ENCODE results near the gene ADD1.

Gene ADD1

GRCh38 chr4:2888886-2889285 lies 45.2 kb downstream of the ADD1 start:
- Histone ChIP-seq H3K4me1 (peaks cover 0 to 3% (median 0%) of the 10 kb centered on the region in 4 donors), H3K27me3 (no peaks in the 10 kb centered on the region), H3K9me3 (no peaks in the 10 kb centered on the region), H3K36me3 (peaks cover 2 to 48% (median 38%) of the 10 kb centered on the region in 3 donors), H3K27ac (no peak overlapping the region), H3K4me3 (no peak overlapping the region)
- no peak for DNase-seq
- intact Hi-C loops (cut with DNase I; ENCODE audit: low total_unique reads): no loop called here
- TF ChIP-seq, protein P1, sequence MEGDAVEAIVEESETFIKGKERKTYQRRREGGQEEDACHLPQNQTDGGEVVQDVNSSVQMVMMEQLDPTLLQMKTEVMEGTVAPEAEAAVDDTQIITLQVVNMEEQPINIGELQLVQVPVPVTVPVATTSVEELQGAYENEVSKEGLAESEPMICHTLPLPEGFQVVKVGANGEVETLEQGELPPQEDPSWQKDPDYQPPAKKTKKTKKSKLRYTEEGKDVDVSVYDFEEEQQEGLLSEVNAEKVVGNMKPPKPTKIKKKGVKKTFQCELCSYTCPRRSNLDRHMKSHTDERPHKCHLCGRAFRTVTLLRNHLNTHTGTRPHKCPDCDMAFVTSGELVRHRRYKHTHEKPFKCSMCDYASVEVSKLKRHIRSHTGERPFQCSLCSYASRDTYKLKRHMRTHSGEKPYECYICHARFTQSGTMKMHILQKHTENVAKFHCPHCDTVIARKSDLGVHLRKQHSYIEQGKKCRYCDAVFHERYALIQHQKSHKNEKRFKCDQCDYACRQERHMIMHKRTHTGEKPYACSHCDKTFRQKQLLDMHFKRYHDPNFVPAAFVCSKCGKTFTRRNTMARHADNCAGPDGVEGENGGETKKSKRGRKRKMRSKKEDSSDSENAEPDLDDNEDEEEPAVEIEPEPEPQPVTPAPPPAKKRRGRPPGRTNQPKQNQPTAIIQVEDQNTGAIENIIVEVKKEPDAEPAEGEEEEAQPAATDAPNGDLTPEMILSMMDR (IDR thresholded peaks at IDR 0.05): no peak

GRCh38 chr4:2891294-2891693 lies 47.6 kb downstream of the ADD1 start:
- Histone ChIP-seq H3K9me3 (no peaks in the 10 kb centered on the region), H3K27me3 (no peaks in the 10 kb centered on the region), H3K4me3 (no peak overlapping the region), H3K36me3 (peaks cover 24 to 48% (median 36%) of the 10 kb centered on the region in 3 donors), H3K4me1 (peaks cover 0 to 3% (median 0%) of the 10 kb centered on the region in 4 donors), H3K27ac (no peak overlapping the region)
- TF ChIP-seq, protein P1 (IDR thresholded peaks at IDR 0.05): no peak
- intact Hi-C loops (cut with DNase I; ENCODE audit: low total_unique reads): no loop called here
- no peak for DNase-seq

DNA sequence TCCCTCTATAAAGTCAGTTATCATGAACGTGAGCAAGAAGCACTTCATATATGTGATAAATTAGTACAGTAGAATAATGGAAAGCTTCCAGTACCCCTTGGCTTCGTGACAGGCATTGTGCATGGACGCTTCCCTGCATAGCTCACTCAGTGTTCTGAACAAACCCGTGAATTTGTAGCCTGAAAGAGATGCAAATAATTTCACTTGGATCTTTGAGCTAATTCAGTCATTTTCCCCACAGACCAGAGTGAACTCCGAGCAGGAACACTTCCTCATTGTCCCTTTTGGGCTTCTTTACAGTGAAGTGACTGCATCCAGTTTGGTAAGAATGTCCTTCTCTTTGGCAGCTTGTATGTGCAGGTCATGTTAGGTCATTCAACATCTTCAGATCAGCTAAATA lies 50.1 kb downstream of the ADD1 start:
- DNase-seq: no peak
- peaks cover 43 to 58% (median 45%) of the 10 kb centered on the region in 3 donors for H3K36me3 ChIP-seq
- no peak overlapping the region for H3K27ac ChIP-seq
- no peaks in the 10 kb centered on the region for H3K9me3 ChIP-seq
- intact Hi-C loops (cut with DNase I; ENCODE audit: low total_unique reads): no loop called here
- H3K4me1 ChIP-seq: peaks cover 0 to 3% (median 0%) of the 10 kb centered on the region in 4 donors
- H3K27me3 ChIP-seq: no peaks in the 10 kb centered on the region
- no peak overlapping the region for H3K4me3 ChIP-seq
- TF ChIP-seq, protein P1 (IDR thresholded peaks at IDR 0.05): no peak

GRCh38 chr4:2898001-2898400 lies 54.4 kb downstream of the ADD1 start:
- no peaks in the 10 kb centered on the region for H3K9me3 ChIP-seq
- DNase-seq: no peak
- H3K27me3 ChIP-seq: no peaks in the 10 kb centered on the region
- intact Hi-C loops (cut with DNase I; ENCODE audit: low total_unique reads): no loop called here
- peaks cover 0 to 3% (median 0%) of the 10 kb centered on the region in 4 donors for H3K4me1 ChIP-seq
- no peak overlapping the region for H3K27ac ChIP-seq
- TF ChIP-seq, protein P1 (IDR thresholded peaks at IDR 0.05): no peak
- no peak overlapping the region for H3K4me3 ChIP-seq
- H3K36me3 ChIP-seq: peaks cover 78 to 98% (median 80%) of the 10 kb centered on the region in 3 donors

DNA sequence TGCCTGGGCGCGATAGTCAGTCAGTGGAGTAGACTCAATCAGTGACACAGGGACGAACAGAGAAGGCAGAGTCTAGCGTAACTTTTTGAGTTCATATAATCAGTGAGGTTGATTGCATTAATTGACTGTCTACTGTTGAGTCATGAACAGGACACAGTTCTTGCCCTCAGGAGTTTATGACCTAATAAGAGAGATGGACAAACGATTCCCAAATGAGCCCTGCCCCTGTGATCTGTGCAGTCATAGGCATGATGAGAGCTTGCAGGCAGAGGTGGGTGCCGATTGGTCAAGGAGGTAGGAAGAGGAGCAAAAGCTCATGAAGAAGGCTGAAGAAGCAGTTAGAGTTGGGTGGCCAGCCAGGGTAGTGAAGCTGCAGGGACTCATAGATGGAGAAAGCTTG lies 57.1 kb downstream of the ADD1 start:
- TF ChIP-seq, protein P1 (IDR thresholded peaks at IDR 0.05): no peak
- intact Hi-C loops (cut with DNase I; ENCODE audit: low total_unique reads): no loop called here
- peaks cover 79 to 99% (median 92%) of the 10 kb centered on the region in 3 donors for H3K36me3 ChIP-seq

GRCh38 chr4:2901186-2901585 lies 57.5 kb downstream of the ADD1 start:
- H3K4me1 ChIP-seq: no peaks in the 10 kb centered on the region
- H3K4me3 ChIP-seq: no peak overlapping the region
- no peaks in the 10 kb centered on the region for H3K9me3 ChIP-seq
- no peaks in the 10 kb centered on the region for H3K27me3 ChIP-seq
- peaks cover 78 to 99% (median 92%) of the 10 kb centered on the region in 3 donors for H3K36me3 ChIP-seq
- no peak for DNase-seq
- intact Hi-C loops (cut with DNase I; ENCODE audit: low total_unique reads): no loop called here
- H3K27ac ChIP-seq: no peak overlapping the region
- TF ChIP-seq, protein P1 (IDR thresholded peaks at IDR 0.05): no peak

More for the DNA sequence above, 57.1 kb downstream of the ADD1 start:
- H3K4me1 ChIP-seq: no peaks in the 10 kb centered on the region
- H3K27me3 ChIP-seq: no peaks in the 10 kb centered on the region
- H3K27ac ChIP-seq: no peak overlapping the region
- no peaks in the 10 kb centered on the region for H3K9me3 ChIP-seq
- H3K4me3 ChIP-seq: no peak overlapping the region
- no peak for DNase-seq
